GM19023 (cell line): ENCODE measurements around the gene GLRX2.

Experiments
- ATAC-seq: cut with Tn5 transposase; IDR thresholded peaks from one replicate; pipeline ENCODE4 v1.9.1; 2021; ENCODE audit warnings: mild to moderate bottlenecking, moderate library complexity; ENCODE audit not compliant: unreplicated experiment

The GLRX2 gene

GRCh38 chr1:193113258-193113991 lies 8.2 kb upstream of the GLRX2 start:
- ATAC-seq, result no peak

- peak; percentile 3 for ATAC-seq
These were observed 6.5 kb upstream of the GLRX2 start for GRCh38 chr1:193111641-193112090.

GRCh38 chr1:193110864-193111263 lies 5.7 kb upstream of the GLRX2 start:
- ATAC-seq, result no peak

- ATAC-seq, result no peak
These were observed 5.0 kb upstream of the GLRX2 start for GRCh38 chr1:193110246-193110645.

GRCh38 chr1:193109619-193110018 lies 4.4 kb upstream of the GLRX2 start:
- no peak for ATAC-seq

- no peak for ATAC-seq
These were observed 3.3 kb upstream of the GLRX2 start for GRCh38 chr1:193108471-193108870.

GRCh38 chr1:193105821-193106177 lies 585 bp upstream of the GLRX2 start:
- ATAC-seq, result no peak

GRCh38 chr1:193104502-193104906 lies 710 bp downstream of the GLRX2 start:
- peak; percentile 38 for ATAC-seq

GRCh38 chr1:193103759-193104501 lies 1.3 kb downstream of the GLRX2 start:
- ATAC-seq, result no peak

- ATAC-seq, result no peak
These were observed 2.6 kb downstream of the GLRX2 start for GRCh38 chr1:193102662-193103061.

GRCh38 chr1:193094112-193094511 lies 11.1 kb downstream of the GLRX2 start:
- ATAC-seq, result no peak

- ATAC-seq, result no peak
These were observed 14.3 kb downstream of the GLRX2 start for GRCh38 chr1:193090865-193091264.

GRCh38 chr1:193087893-193088292 lies 17.3 kb downstream of the GLRX2 start:
- no peak for ATAC-seq

GRCh38 chr1:193086342-193086741 lies 18.9 kb downstream of the GLRX2 start:
- ATAC-seq, result no peak

- no peak for ATAC-seq
These were observed 20.0 kb downstream of the GLRX2 start for GRCh38 chr1:193085263-193085662.

GRCh38 chr1:193083365-193084088 lies 21.7 kb downstream of the GLRX2 start:
- ATAC-seq, result peak; percentile 99

- no peak for ATAC-seq
These were observed 26.0 kb downstream of the GLRX2 start for GRCh38 chr1:193079187-193079586.

- ATAC-seq, result no peak
These were observed 27.2 kb downstream of the GLRX2 start for GRCh38 chr1:193077991-193078390.

GRCh38 chr1:193070942-193071341 lies 34.3 kb downstream of the GLRX2 start:
- ATAC-seq, result peak; percentile 57

GRCh38 chr1:193070386-193070753 lies 34.8 kb downstream of the GLRX2 start:
- no peak for ATAC-seq

GRCh38 chr1:193069748-193070385 lies 35.3 kb downstream of the GLRX2 start:
- ATAC-seq, result no peak
